Frontal cortex (tissue), 4 donors: Measurements from ENCODE around the gene TFDP2. TPM values are rescaled to one million over a fixed set of nuclear protein-coding genes. Genes with fewer than 3 reads are reported as not detected.
A peak's percentile ranks its signal among the peaks of the same experiment; 100 is the strongest.
"Not testable (repeated sequence)": the region's sequence is repeated elsewhere in the genome, so short reads cannot be mapped to it uniquely, and the experiment has no call there.

ENCODE experiments used
- DNase-seq, 2 donors: peaks; one replicate each; pipeline ENCODE4 v3.0.0; 2012; ENCODE audit warnings: low spot score in 2 of 2
- FAIRE-seq: peaks from 2 replicates; lab custom pipeline; 2012; peaks lifted over from hg19 to GRCh38; lab: Jason Lieb, UNC
- total RNA-seq: library from RNA; depleted of rRNA; stranded (reverse); fragments of >200 nt; gene quantifications from one replicate; pipeline ENCODE4 v1.2.3, GENCODE V29; 2014
- donor health status: control.
- donor health status: control.
- donor health status: control.

The TFDP2 gene
- total RNA-seq, 1 donor from 2014 or later: 42.0 TPM

DNA sequence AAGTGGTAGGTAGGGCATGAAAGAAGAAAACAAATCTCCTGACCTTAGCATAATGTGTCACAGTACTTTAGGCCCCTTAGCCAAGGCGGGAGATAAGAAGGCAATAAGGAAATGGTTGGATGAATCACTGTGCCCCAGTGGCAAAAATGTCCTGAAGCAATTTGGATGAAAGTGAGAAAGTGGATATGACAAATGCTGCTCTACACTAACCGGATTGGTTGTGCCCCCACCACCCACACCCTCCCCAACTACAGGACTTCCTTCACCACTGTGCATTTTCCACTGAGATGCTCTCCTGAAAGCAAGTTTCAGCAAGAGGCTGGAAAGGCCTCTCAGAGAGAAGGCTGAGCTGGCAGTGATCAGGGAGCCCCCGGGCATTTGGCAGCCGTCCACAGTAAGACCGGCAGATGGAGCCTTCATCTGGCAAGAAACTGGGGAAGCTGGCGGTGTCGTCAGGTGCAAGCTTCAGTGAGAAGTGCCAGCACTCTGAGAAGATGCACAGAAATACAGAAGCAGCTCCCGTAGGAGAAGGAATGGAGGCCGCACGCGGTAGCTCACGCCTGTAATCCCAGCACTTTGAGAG lies 209.1 kb downstream of the TFDP2 start:
- FAIRE-seq (no peak), DNase-seq (peak in 1 of 2 donors; percentile 35)

GRCh38 chr3:141939759-141940158 lies 209.6 kb downstream of the TFDP2 start:
- DNase-seq (no peak), FAIRE-seq (no peak)

- no peak for FAIRE-seq
- no peak for DNase-seq
These were observed 211.3 kb downstream of the TFDP2 start for GRCh38 chr3:141938011-141938500.

GRCh38 chr3:141934354-141934753 lies 215.0 kb downstream of the TFDP2 start:
- FAIRE-seq: no peak

GRCh38 chr3:141933421-141934300 lies 215.7 kb downstream of the TFDP2 start:
- DNase-seq (no peak), FAIRE-seq (no peak)

More at GRCh38 chr3:141934354-141934753, 215.0 kb downstream of the TFDP2 start:
- no peak for DNase-seq

- FAIRE-seq: no peak
- DNase-seq: no peak
These were observed 218.5 kb downstream of the TFDP2 start for GRCh38 chr3:141930801-141931200.

DNA sequence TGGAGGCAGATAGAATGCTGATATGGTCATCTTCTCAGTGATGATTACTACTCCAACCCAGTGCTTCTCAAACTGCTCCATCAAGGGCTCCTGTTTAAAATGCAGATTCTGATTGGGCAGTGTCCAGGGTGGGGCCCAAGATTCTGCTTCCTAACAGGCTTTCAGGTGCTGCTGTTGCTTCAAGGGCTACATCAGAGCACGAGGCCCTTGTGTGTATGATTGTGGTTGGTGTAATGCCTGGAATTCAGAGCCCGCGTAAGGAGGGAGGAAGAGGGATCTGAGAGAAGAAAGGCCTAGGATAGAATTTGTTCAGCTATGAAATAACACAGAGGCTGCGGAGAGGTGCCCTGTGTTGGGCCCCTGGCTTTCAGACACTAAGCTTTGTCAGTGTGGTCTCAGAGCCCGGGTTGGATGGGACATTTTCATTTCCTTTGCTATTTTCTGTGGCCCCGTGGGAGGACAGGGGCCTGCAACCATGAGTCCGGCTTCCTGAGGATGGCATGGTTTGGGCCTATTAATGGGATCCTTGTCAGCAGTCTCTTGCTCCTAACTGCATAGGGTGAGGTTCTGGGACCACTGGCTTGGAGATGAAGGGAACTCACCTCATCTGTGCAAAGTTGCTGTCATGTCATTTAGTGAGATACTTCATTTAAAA lies 219.9 kb downstream of the TFDP2 start:
- no peak for DNase-seq
- FAIRE-seq: no peak

- no peak for FAIRE-seq
These were observed 220.6 kb downstream of the TFDP2 start for GRCh38 chr3:141928631-141929270.

GRCh38 chr3:141926929-141927328 lies 222.4 kb downstream of the TFDP2 start:
- DNase-seq (no peak), FAIRE-seq (no peak)

More at GRCh38 chr3:141928631-141929270, 220.6 kb downstream of the TFDP2 start:
- DNase-seq: no peak

DNA sequence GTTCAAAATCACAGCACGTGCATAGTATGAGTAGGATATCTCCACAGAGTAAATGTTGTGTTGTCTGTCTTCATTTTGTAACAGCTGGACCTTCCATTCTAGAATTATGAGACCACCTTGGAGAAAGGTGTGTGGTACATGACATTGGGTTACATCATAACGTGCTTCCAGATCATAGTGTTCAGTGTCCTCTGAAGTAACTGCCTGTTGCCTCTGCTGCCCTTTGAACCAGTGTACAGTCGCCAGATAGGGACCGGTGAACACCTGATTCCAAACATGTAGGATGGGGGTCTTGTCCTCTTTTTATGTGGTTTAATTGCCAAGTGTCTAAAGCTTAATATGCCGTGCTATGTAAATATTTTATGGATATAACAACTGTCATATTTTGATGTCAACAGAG lies 223.7 kb downstream of the TFDP2 start:
- not testable (repeated sequence) for DNase-seq, FAIRE-seq

DNA sequence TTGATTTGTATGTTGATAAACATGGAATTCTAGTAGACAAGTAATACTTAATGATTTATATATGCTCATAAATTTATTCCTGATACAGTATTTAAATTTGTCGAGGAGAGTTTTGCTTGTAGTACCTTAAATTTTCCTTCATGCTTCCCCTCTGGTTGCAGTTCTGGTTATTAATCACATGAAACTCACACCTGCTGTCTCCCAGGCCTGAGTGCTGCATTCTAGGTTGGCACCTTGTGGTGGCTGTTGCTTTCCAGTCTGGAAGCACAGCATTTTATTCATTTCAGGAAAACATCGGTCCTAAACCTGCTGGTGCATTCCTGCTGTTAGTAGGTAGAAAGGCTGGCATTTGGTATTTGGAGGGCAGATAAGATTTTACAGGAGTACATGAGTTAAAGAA lies 228.0 kb downstream of the TFDP2 start:
- DNase-seq (no peak), FAIRE-seq (no peak)

- FAIRE-seq (no peak), DNase-seq (no peak)
These were observed 228.6 kb downstream of the TFDP2 start for GRCh38 chr3:141920701-141921100.

DNA sequence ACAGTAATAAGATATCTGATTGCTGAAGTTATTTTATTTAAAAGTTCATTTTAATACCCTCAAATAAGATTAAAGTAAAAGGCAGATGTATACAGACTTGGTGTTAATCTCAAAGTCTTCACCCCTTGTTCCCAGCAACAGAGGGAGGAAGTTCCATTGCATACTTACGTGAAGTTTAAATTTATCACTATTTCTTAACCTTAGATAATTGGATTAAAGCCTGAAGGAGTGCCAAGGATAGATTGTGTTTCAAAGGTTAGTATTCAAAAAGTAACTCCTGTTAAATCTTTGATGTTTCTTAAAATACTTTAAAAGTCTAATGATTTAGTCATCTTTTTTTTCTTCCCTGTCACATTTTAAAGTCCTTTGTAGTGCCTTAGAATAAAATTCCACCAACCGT lies 233.6 kb downstream of the TFDP2 start:
- DNase-seq (no peak), FAIRE-seq (no peak)

GRCh38 chr3:141915016-141915415 lies 234.3 kb downstream of the TFDP2 start:
- FAIRE-seq (no peak), DNase-seq (no peak)

DNA sequence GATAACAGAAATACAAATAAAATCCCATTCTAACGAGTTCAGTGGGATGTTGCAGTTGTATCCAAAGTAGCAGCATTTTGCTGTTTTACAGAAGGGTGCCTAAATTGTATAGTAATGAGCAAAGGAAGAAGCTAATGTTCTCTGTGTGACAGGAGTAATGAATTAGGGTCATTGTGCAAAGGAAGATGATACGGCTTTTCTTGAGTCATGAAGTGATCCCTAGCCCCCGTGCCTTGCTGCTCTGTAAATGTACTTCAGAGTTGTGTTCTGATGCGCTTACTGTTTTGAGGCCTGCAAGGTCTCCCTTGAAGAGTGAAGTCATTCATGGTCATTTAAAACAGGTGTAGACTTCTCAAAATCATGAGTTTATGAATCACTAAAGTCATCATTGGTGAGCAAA lies 235.0 kb downstream of the TFDP2 start:
- FAIRE-seq (no peak), DNase-seq (no peak)

DNA sequence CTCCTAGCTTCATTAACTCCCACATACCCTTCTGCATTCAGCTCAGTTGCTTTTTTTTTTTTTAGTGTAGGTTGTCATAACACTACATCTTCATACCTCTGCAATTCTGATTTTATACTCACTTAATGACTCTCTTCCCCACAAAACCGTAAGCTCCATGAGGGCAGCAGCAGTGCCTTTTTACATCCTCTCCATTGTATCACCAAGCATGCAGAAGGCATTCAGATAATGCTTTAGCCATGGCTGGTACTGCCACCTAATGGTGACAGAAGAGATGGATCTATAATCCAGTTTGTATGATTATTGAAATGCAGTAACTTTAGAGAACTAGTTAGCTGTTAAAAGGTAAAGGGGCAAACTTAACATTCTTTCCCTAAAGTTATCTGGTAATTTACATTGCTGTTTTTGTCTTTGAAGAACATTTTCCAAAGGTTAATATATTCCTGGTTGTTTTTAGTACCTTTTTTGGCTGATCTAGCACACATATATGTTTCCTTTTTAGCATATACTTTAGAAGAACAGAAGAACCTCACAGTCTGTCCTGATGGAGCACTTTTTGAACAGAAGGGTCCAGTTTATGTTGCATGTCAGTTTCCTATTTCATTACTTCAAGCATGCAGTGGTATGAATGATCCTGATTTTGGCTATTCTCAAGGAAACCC lies 236.1 kb downstream of the TFDP2 start:
- FAIRE-seq: no peak
- DNase-seq: no peak

DNA sequence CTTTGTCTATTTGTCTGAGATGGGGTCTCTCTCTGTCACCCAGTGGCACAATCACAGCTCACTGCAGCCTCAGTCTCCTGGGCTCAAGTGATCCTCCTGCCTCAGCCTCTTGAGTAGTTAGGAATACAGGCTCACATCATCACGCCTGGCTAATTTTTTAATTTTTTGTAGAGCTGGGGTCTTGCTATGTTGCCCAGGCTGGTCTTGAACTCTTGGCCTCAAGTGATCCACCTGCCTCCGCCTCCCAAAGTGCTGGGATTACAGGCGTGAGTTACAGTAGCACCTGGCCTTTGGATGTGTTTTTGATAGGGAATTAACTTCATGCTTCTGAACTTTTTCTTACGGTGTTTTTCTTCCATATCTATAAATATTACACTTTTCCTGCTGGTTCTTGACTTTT lies 239.4 kb downstream of the TFDP2 start:
- FAIRE-seq: not testable (repeated sequence)

GRCh38 chr3:141909408-141909807 lies 239.9 kb downstream of the TFDP2 start:
- no peak for DNase-seq
- no peak for FAIRE-seq

More for the DNA sequence above, 239.4 kb downstream of the TFDP2 start:
- not testable (repeated sequence) for DNase-seq

- DNase-seq (no peak), FAIRE-seq (no peak)
These were observed 244.2 kb downstream of the TFDP2 start for GRCh38 chr3:141905129-141905528.

GRCh38 chr3:141904203-141904602 lies 245.1 kb downstream of the TFDP2 start:
- DNase-seq: no peak
- FAIRE-seq: no peak
